ENCODE results near the gene RAPGEF2.

DNA sequence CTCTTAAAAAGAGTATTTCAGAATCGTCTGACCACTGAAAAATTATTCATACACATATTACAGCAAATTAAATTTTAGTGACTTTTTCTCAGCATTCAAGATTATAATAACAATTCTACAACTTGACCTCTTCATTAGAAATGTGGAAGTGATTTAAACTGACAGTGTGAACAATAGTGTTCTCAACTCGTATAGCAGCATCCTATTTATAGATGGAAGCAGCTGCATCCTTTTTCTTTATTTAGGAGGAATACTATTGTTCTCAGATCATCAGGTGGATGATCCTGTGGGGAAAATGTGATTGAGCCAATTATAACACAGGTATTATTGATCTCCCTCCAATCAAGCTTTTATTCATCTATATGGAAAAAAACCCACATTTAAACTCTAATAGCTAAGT is 56.7 kb downstream of the RAPGEF2 start:
- TF ChIP-seq, protein P1, sequence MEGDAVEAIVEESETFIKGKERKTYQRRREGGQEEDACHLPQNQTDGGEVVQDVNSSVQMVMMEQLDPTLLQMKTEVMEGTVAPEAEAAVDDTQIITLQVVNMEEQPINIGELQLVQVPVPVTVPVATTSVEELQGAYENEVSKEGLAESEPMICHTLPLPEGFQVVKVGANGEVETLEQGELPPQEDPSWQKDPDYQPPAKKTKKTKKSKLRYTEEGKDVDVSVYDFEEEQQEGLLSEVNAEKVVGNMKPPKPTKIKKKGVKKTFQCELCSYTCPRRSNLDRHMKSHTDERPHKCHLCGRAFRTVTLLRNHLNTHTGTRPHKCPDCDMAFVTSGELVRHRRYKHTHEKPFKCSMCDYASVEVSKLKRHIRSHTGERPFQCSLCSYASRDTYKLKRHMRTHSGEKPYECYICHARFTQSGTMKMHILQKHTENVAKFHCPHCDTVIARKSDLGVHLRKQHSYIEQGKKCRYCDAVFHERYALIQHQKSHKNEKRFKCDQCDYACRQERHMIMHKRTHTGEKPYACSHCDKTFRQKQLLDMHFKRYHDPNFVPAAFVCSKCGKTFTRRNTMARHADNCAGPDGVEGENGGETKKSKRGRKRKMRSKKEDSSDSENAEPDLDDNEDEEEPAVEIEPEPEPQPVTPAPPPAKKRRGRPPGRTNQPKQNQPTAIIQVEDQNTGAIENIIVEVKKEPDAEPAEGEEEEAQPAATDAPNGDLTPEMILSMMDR (conservative IDR thresholded peaks at IDR 0.05; ENCODE audit: low read depth, low read length) = no peak
- no peak for TF ChIP-seq EZH2phosphoT487 (IDR thresholded peaks at IDR 0.05; ENCODE audit: borderline replicate concordance, low read length)
